Stimulated activated CD4-positive, alpha-beta T cell treated with anti-CD3 and anti-CD28 coated beads, Interleukin-4, amount 100 ng/mL, for 4 hours (primary cell): ENCODE data around the gene STEAP4.
"Not testable (repeated sequence)": the region's sequence is repeated elsewhere in the genome, so short reads cannot be mapped to it uniquely, and the experiment has no call there.

Experiments
- DNase-seq, 2 experiments: peaks; one replicate each; pipeline ENCODE4 v3.0.0-alpha.2; 2020

The STEAP4 gene

GRCh38 chr7:88312061-88312663 is 5.5 kb upstream of the STEAP4 start:
- DNase-seq = no peak

GRCh38 chr7:88311675-88312036 is 5.0 kb upstream of the STEAP4 start:
- no peak for DNase-seq

- no peak for DNase-seq
These were observed 4.4 kb upstream of the STEAP4 start for GRCh38 chr7:88310956-88311674.

- DNase-seq = no peak
These were observed 3.1 kb upstream of the STEAP4 start for GRCh38 chr7:88309819-88310218.

GRCh38 chr7:88307823-88308222 is 1.1 kb upstream of the STEAP4 start:
- no peak for DNase-seq

- DNase-seq = no peak
These were observed 718 bp upstream of the STEAP4 start for GRCh38 chr7:88307412-88307811.

GRCh38 chr7:88305044-88305443 is 1.6 kb downstream of the STEAP4 start:
- no peak for DNase-seq

- DNase-seq = no peak
These were observed 4.2 kb downstream of the STEAP4 start for GRCh38 chr7:88302486-88302885.

GRCh38 chr7:88301924-88302323 is 4.8 kb downstream of the STEAP4 start:
- DNase-seq = no peak

GRCh38 chr7:88300401-88300945 is 6.2 kb downstream of the STEAP4 start:
- DNase-seq = no peak

GRCh38 chr7:88299126-88299525 is 7.6 kb downstream of the STEAP4 start:
- no peak for DNase-seq

GRCh38 chr7:88293866-88294265 is 12.8 kb downstream of the STEAP4 start:
- no peak for DNase-seq

GRCh38 chr7:88291398-88292173 is 15.1 kb downstream of the STEAP4 start:
- no peak for DNase-seq

GRCh38 chr7:88290491-88290890 is 16.2 kb downstream of the STEAP4 start:
- DNase-seq = no peak

GRCh38 chr7:88289564-88290025 is 17.1 kb downstream of the STEAP4 start:
- no peak for DNase-seq

GRCh38 chr7:88281749-88282148 is 24.9 kb downstream of the STEAP4 start:
- DNase-seq = no peak

GRCh38 chr7:88280801-88281200 is 25.9 kb downstream of the STEAP4 start:
- no peak for DNase-seq

GRCh38 chr7:88279323-88279722 is 27.4 kb downstream of the STEAP4 start:
- DNase-seq = no peak

GRCh38 chr7:88278881-88279280 is 27.8 kb downstream of the STEAP4 start:
- DNase-seq = no peak

- no peak for DNase-seq
These were observed 30.0 kb downstream of the STEAP4 start for GRCh38 chr7:88276605-88277153.

GRCh38 chr7:88274856-88275255 is 31.8 kb downstream of the STEAP4 start:
- not testable (repeated sequence) for DNase-seq

GRCh38 chr7:88269586-88269985 is 37.1 kb downstream of the STEAP4 start:
- DNase-seq = no peak

GRCh38 chr7:88268858-88269257 is 37.8 kb downstream of the STEAP4 start:
- DNase-seq = no peak
